GM21619 (cell line): ENCODE results near the gene HSD17B10.
A peak's percentile ranks its signal among the peaks of the same experiment; 100 is the strongest.
"Not testable (repeated sequence)": the region's sequence is repeated elsewhere in the genome, so short reads cannot be mapped to it uniquely, and the experiment has no call there.

Experiments
- ATAC-seq: cut with Tn5 transposase; IDR thresholded peaks from one replicate; pipeline ENCODE4 v1.9.1; 2021; ENCODE audit not compliant: unreplicated experiment

Gene HSD17B10

GRCh38 chrX:53433651-53434639 is at the start of gene HSD17B10:
Gene HSD17B10 (minus strand): TSS chrX:53434370. CDS start chrX:53434345, 25 bp downstream.
- peak; percentile 90 for ATAC-seq

GRCh38 chrX:53483416-53483815 is 49.2 kb upstream of the HSD17B10 start:
- ATAC-seq: no peak

- no peak for ATAC-seq
Measured at GRCh38 chrX:53481816-53482465, 47.8 kb upstream of the HSD17B10 start.

GRCh38 chrX:53481093-53481492 is 46.9 kb upstream of the HSD17B10 start:
- ATAC-seq: no peak

GRCh38 chrX:53479301-53479700 is 45.1 kb upstream of the HSD17B10 start:
- ATAC-seq: no peak

- no peak for ATAC-seq
Measured at GRCh38 chrX:53476371-53476770, 42.2 kb upstream of the HSD17B10 start.

- ATAC-seq: no peak
Measured at GRCh38 chrX:53474707-53475106, 40.5 kb upstream of the HSD17B10 start.

GRCh38 chrX:53471346-53471745 is 37.2 kb upstream of the HSD17B10 start:
- no peak for ATAC-seq

- ATAC-seq: not testable (repeated sequence)
Measured at GRCh38 chrX:53468659-53469058, 34.5 kb upstream of the HSD17B10 start.

- ATAC-seq: no peak
Measured at GRCh38 chrX:53458082-53458481, 23.9 kb upstream of the HSD17B10 start.

GRCh38 chrX:53456254-53456653 is 22.1 kb upstream of the HSD17B10 start:
- no peak for ATAC-seq

GRCh38 chrX:53452812-53453211 is 18.6 kb upstream of the HSD17B10 start:
- ATAC-seq: no peak

- ATAC-seq: no peak
Measured at GRCh38 chrX:53449632-53450031, 15.5 kb upstream of the HSD17B10 start.

GRCh38 chrX:53447441-53447840 is 13.3 kb upstream of the HSD17B10 start:
- no peak for ATAC-seq

- no peak for ATAC-seq
Measured at GRCh38 chrX:53445977-53446376, 11.8 kb upstream of the HSD17B10 start.

GRCh38 chrX:53442322-53442631 is 8.1 kb upstream of the HSD17B10 start:
- ATAC-seq: no peak

- peak; percentile 71 for ATAC-seq
Measured at GRCh38 chrX:53441531-53442321, 7.6 kb upstream of the HSD17B10 start.

- no peak for ATAC-seq
Measured at GRCh38 chrX:53440621-53441517, 6.7 kb upstream of the HSD17B10 start.

- ATAC-seq: no peak
Measured at GRCh38 chrX:53440101-53440500, 5.9 kb upstream of the HSD17B10 start.

- no peak for ATAC-seq
Measured at GRCh38 chrX:53438832-53439230, 4.7 kb upstream of the HSD17B10 start.
